Activated CD8-positive, alpha-beta memory T cell treated with anti-CD3 and anti-CD28 coated beads, Interleukin-2, amount 50 U/mL, for 24 hours (primary cell): ENCODE results near the gene KCNK7.

ENCODE experiments used
- DNase-seq: peaks from one replicate; pipeline ENCODE4 v3.0.0-alpha.2; 2020; ENCODE audit errors: extremely low read depth

The KCNK7 gene

DNA sequence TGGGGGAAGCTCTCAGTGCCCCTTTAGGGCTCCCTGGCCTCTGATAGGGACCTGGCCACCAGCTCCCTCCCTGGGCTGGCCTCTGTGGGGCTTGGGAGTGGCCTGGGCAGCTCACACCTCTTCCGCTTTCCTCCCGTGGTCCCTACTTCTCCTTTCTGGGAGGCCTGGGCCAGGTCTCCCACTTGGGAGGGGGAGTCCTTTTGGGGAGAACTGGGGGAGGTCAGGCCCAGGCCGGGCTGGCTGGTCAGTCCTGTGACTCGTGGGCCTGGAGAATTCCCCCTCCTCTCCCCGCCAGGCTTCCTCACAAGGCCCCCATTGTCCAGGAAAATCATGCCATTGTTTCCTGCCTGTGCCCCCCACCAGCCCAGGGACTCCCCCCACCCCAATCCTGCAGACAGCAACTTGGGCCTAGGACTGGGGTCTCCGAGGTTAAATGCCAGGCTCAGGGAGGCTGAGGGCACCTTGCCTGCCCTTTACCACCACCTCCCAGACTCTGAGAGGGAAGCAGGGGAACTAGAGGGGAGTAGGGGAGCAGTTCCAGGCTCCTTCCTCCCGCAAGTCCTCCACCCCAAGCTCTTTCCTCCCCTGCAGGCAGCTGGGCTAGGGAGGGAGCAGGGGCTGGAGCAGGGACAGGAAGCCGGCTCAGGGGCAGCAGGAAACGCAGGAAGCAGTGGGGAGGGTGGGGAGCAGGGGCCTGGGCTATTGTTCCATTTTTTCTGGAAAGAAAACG is 15.6 kb upstream of the KCNK7 start:
- DNase-seq: no peak

DNA sequence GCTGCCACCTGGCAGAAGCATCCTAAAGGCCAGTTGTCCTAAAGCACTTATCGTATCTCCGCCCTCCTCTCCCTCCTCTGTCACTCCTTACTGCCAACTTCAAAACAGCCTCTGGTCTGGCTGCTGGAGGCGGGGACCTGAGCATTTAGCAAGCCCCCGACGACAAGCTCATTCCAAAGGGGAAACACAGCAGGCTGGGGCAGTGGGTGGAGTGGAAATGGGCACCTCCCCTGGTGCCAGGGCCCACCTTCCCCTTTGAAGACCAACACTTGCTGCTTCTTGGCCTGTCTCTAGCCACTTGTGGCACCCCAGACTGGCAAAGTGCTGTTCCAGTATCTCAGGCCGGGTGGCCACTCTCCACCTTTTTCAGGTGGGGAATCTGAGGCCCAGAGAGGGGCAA is 14.8 kb upstream of the KCNK7 start:
- no peak for DNase-seq

DNA sequence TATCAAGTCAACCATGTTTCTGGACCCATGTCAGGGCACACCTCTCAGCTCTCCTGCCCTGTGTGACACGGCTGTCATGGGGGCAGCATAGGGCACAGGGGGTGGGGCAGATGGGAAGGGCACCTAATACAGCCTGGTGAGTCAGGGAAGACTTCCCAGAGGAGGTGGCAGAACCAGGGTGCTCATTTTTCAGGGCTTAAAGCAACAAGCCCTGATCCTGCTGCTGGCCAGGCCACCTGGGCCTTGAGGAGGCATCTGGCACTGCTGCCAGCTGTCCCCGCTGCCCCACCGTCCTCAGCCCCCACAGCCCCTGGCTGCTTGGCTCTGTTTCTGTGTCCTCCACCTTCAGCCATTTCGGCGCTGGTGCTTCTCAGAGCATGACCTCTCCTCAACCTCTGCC is 14.1 kb upstream of the KCNK7 start:
- DNase-seq: no peak

DNA sequence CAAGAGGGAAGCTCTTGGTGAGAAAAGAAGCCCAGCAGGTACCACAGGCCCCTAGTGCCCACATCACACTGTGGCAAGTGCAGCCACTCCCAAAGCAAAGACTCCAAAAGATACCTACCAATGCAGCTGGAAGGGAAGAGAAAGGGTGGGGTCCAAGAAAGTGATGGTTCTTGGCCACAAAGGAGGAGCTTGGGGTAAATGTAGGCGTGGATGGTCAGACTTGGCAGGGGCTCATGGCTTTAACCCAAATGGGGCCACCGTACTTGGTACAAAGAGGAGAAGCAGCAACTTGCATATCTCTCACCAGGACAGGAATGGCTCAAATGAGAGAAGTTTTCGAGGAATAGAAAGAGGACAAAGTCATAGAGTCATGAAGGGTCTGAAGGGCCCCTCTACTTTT is 13.6 kb upstream of the KCNK7 start:
- DNase-seq: no peak

DNA sequence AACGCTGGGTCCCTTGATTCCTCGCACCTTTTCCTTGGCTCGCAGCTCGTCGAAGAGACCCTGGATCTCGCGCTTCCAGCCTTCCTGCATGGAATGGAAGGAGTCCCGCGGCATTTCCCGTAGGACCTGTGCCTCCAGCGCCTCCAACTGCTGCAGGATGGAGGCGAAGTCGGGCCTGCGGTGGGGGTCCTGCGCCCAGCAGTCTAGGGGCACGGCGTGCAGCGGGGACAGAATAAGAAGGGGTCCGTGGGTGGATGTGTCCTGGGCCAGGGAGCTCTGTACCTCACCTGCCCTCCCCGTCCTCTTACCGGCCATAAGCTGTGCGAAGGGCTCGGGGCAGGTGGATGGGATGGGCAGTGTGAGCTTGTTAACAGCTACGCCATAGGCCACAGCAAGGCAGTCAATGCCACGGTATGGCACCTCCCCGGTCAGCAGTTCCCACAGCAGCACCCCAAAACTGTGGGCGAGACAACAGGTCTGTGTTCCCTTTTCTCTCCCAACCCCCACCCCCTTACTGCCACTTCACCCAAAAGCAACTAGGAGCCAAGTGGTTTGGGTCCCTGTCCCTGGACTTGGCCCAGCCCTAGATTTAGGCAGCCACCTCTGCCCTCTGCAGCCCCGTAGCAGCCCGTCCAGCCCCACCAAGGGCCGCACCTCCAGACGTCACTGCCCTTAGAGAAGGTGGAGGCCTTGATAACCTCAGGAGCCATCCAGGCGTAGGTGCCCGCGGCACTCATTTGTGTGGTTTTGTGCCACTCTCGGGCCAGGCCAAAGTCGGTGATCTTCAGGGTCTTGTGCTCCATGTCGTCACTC is 12.2 kb upstream of the KCNK7 start:
- no peak for DNase-seq

DNA sequence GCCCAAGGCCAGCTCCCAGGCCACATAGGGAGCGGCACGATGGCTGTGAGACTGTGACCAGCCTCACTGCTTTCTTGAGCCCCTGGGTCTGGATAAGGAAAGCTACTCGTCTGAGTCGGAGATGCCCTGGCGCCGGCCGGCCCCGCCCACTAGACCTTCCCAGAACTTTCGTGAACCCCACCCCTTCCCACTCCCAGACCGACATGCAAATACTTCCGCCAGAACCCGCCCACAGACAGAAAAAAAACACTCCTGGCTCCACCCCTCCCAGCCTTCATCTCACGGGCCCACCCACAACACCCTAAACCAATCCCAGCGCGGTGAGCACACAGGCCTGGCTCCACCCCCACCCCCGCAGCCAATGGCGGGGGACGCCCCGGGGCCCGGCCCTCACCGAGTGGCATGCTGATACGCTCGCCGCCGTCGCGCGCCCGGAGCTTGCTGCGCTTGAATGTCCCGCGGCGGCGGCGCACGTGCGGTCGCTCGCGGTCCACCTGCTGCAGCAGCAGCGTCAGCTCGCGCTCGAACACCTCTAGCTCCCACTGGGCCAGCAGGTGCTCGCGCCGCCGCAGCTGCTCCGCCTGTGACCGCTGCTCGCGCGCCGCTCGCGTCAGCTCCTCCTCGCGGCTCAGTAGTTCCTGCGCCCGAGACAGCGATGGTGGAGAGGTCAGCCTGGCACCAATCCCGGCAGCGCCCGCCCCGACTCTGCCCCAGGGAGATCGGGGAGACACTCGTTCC is 11.4 kb upstream of the KCNK7 start:
- DNase-seq: no peak

DNA sequence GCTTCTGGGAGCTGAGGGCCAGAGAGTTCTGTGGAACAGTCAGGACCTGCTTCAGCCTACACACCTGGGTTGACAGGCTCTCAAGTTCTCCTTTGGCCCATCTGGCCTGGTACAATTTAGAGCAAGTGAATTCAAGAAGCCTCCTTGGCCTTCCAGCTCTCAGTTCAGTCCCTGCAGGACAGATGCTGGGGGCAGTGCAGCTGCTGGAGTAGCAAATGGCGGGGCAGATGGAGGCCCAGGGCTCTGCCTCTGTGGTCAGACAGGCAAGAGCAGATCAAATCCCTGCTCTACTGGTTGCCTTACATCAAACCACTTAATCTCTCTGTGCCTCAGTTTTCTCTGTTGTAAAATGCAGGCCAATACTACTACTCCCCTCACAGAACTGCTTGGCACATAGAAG is 8.7 kb upstream of the KCNK7 start:
- DNase-seq: no peak

DNA sequence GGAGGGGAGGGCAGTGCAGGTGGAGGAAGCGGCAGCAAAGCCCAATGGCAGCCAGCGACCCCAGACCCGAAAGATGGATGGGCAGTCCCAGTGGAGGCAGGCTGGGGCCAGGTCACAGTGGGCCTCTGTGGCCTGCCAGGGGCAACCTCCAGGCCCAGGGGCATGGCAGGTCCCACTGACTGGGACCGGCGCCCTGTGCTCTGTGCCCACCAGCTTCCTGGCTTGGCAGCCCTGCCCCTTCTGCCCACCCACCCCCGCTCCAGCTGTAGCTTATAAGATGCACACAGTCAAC is 4.3 kb upstream of the KCNK7 start:
- DNase-seq: no peak

DNA sequence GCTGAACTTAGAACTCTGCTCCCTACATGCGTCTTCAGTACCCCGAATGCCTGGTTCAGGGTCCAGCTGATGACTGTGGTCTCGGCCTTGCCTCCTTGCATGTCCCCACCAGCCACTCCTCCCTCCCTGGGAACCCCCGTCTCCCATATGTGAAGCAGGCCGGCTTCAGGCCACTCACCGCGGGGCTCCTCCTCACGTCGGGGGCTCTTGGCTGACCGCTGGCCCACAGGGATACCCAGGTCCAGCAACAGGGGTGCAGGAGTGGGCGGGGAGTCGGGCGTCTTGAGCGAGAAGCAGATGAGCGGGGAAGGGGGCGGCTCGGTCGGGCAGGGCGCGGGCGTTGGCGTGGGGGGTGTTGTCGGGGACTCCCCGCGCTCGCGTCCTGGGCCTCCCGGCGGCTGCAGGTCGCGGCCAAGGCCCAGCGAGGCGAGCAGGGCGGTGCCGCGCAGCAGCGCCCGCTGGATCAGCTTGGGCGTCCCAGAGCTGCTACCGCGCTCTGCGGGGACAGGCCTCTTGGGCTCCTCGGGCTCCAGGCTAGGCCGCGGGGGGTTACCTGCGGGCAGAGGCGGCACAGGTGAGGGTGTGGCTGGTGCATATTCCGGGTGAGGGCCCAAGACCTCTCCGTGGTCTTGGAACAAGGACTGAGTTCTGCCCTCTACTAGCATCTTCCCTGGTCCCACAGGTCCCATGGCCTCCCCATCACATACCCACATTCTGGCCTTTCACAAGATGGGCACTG is 3.8 kb upstream of the KCNK7 start:
- DNase-seq: no peak

DNA sequence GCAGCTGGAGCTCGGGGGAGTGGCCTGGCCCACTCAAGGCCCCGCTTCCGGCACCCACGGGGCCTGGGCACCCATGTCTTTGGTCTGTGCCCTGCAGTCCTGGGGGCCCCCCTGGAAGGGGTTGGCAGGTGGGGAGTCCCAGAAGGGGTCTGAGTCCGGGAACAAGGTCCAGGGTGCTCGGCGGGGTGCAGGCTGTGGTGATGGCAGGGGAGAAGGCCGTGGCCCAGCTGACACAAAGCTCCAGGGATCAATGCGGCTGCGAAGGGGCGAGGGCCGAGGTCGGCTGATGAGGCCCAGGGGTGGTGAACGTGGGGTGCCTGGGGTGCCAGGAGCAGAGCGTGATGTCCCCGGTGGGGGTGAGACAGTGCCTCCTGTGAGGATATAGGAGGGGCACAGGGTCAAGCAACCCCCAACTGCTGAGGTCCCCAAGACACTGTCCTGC is 2.7 kb upstream of the KCNK7 start:
- DNase-seq: no peak

DNA sequence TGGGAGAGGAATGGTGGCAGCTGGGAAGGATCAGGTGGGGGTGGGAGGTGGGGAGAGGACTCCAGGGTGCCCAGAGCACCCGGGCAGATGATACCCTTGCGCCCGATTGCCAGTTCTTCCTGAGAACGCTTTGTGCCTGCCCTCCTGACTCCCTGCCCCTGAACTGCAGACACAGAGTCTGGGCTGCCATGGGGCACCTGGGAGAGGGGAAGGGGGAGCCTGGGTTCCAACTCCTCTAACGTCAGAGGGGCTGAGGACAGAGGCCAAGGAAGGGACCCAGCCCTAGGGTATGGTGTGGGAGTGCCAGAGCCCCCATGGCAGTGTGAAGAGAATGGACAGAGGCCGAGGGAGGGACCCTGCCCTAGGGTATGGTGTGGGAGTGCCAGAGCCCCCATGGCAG is 920 bp upstream of the KCNK7 start:
- DNase-seq: no peak

DNA sequence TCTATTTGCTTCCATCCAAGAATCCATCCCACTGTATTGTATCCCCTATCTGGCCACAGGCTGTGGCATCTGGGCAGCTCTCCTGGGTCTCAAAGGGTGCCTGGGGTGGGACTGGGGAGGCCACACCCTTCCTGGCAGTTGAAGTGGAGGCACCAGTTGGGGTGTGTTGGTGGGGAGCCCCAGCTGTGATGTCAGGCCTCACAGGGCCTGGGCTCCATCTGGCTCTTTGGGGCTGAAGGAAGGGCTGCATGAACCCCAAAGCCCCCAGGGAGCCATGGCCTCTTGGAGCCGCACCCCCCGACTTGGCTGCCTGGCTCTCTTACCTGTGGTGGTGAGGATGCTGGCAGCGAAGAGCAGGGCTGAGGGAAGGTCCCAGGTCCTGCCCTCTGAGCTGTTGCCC is 469 bp downstream of the KCNK7 start:
- no peak for DNase-seq

DNA sequence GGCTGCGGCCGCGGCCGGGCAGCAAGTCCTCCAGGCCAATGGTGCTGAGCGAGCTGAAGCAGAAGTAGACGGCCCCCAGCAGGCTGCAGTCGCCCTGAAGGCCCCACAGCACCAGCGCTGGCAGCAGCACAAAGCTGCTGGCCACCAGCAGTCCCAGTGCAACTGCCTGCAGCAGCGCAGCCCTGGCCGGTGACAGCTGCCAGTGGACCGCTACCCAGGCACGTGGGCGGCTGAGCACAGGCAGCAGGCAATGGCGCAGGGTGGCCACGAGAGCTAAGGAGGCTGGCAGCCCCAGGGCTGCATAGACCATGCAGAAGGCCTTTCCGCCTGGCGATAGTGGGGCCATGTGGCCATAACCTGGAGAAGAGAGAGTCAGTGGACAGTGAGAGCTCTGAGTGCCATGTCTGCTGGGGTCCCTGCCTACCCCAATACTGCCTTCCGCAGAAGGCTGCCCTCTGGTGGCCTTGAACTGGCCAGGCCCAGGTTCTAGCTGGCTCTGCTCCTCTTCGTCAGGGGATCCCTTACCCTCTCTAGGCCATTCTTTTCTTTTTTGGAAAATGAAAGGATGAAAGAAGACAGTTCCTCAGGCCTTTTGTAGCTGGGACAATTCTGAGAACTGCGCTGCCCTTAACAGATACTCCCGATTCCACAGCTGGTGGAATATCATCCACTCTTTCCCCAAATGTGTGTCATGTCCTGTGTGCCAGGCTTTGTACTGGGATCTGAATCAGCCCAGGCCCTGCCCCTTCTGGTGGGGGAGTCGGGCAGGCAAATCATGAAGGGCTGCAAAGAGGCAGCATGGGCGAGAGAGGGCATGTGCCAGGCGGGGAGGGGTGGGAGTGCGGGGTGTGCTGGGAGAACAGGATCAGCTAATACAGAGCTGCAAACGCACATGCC is 1.8 kb downstream of the KCNK7 start:
- no peak for DNase-seq

DNA sequence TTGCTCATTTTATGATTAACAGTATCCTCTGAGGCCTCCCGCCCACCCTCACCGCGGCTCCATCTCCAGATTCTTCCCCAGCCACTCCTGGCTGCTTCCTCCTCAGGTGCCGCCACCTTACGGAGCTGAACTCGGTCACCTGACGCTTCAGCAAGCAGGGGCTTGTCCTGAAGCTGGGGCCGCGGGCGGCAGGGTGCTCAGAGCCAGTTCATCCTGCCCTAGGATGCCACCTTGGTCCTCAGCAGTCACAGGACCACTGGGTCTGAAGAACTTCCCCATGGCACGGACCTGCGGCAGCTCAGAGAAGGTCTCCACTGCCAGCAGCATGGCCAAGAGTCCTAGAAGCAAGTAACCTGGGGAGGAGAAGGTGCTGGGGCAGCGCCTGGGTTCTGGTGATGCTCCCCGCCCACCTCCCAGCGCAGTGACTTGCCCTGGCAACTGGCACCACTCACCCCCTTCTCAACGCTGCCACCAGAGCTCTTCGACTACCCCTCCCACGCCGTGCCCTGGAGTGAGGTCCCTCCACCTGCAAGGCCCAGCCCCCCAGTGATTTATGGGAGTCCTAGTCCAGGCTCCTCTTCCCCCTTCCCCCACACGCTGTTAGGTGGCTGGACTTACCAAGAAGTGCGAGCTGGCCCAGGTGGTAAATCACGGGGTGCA is 2.6 kb downstream of the KCNK7 start:
- DNase-seq: no peak

DNA sequence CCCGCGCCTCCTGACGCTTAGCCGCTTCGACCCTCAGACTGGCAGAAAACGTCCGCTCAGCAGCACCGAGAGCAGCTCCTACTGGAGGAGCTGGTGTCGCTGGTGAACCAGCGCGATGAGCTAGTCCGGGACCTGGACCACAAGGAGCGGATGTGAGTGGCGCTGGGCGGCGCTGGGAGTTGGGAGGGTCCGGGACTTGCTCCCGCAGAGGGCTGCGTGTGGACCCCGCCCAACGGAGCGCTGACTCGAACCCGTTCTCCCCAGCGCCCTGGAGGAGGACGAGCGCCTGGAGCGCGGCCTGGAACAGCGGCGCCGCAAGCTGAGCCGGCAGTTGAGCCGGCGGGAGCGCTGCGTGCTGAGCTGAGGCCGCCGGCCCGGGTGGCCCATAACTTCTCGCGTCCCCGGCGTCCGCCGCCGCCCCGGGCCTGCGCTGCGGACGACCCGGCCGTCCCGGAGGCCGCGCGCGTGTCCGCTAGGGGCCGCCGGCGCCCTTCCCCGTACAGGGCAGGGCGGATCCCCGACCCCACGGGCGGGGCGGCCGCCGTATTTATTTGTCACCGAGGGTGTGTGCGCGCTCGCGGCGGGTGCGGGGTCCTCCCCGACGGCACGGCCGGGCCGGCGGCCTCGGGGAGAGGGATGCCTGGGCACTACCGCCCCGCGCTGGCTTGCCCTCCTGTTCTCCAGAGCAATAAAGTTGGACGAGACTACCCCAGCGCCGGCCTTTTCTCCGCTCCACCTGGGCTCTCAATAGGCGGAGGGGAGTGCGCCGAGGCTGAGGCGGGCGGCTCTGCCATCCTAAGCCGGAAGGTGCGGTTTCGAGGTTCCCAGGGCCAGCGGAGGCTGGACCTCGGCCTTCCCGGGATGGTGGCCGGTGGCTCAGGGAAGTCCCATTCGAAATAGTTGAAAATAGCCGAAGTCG is 3.4 kb downstream of the KCNK7 start:
- no peak for DNase-seq

DNA sequence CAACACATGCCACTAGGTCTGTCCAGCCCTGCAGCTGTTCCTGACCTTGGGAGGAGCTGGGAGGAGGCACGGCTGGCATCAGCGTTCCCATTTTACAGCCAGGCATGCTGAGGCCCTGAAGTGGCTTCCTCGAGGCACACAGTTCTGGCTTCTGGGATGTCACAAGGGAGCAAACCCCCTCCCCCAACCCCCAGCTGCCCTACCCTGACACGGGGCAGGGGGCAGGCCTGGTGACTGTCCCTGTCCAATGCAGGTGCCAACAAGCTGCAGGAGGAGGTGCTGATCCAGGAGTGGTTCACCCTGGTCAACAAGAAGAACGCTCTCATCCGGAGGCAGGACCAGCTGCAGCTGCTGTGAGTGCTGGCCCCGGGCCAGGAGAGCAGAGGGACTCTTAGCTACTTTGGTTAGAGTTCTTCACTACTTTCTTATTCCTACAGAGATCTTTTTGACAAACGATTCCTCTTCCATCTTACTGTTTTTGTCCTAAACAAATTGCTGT is 5.3 kb downstream of the KCNK7 start:
- DNase-seq: no peak

DNA sequence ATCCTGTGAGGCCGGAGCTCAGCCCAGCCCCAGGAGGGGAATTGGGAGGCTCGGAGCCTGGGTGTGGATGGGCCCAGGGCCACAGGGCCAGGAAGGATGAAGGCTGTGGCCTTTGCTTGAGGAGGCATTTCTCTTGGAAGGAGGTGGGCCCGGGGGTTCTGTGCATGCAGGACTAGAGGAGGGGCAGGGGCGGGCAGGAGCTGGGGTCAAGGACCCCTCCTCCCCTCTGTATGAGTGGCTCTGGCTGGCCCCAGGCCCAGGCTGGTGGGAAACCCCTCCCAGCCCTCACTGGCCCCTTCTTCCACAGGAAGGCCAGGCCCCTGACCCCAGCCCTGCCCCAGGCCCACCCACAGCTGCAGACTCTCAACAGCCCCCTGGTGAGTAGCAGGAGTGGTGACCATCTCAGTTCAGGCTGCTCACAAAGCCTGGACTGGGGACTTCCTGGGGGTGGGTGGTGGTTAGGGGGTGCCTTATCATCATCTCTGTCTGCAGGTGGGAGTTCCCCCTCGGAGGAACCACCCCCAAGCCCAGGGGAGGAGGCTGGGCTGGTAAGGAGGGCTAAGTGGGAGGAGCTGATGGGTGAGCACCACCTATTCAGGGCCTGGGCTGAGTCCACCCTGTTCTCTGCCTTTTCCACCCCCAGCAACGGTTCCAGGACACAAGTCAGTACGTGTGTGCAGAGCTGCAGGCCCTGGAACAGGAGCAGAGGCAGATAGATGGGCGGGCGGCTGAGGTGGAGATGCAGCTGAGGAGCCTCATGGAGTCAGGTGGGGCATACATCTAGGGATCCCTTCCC is 6.0 kb downstream of the KCNK7 start:
- no peak for DNase-seq

DNA sequence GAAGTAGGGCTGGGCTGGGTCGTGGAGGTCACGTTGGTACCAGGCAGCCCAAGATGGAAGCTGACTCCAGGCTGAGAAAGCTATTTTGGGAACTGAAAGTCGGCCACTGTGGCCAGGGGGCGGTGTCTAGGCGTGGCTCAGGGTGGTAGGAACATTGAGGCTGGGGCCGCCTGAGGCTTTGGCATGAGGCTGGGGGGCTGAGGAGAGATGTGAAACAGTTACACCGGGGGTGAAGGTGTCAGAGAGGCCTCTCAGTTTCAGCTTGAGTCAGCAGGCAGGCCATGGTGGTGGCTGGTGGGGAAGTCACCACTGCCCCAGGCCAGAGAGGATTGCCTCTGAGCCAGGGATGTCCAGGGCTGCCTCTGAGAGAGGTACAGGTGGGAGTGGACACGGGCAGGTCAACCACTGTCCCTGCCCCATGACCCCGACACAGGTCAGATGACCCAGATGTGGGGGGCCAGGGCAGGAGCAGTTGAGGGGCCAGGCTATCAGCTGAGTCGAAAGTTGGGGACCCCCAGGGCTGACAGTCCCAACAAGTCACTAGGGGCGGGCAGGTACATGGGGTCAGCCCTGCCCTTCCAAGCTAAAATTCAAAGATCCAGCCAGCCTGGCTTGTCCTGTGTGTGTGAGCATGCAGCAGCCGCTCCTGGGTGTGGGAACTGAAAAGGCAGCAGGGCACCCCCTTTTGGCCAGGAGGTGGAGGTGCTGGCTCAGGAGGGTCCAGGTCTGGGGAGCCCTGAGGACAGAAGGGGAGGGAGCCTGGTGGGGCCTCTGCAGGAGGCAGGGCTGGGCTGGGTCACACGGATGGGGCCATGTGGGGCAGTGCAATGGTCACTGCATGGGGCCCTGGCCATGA is 7.2 kb downstream of the KCNK7 start:
- peak; percentile 51 for DNase-seq
